Measurements from ENCODE around the gene DNAJC3. TPM values are rescaled to one million over a fixed set of nuclear protein-coding genes. Genes with fewer than 3 reads are reported as not detected.

The DNAJC3 gene
- polyA plus RNA-seq, 1 of the 3 experiments (the other 2 are of a cell fraction): 5.8 TPM

DNA sequence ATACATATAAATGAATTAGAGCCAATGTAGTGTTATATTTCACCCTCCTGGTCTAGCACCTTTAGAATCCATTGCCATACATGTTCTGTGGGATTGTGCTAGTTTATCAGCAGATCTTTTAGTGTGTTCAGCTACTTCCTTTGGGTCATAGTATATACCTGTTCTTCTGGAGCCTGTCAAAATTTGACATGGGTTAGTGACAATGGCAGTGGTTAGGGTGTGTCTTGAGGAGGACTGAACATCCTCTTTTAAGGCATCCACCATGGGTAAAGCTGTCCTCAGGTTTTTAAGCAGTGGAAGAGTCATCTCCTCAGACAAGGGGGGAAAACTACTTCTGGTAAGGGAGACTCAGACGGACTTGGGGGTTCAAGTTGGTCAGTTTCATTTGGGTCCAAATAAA is 29.4 kb downstream of the DNAJC3 start:
- Histone ChIP-seq H3K9ac (no peak overlapping the region), H3K4me1 (ENCODE audit: control insufficient read depth in 1 of 2, insufficient read depth in 2 of 2, low read depth in 1 of 2, low read length in 1 of 2) (no peaks in the 10 kb centered on the region), H3K9me3 (no peaks in the 10 kb centered on the region), H3K4me3 (ENCODE audit: low read depth in 2 of 2, low read length in 1 of 2) (no peak overlapping the region), H2AFZ (ENCODE audit: low read depth) (no peak overlapping the region), H3K9me2 (no peaks in the 10 kb centered on the region), H3K4me2 (no peak overlapping the region), H4K20me1 (ENCODE audit: insufficient read depth) (peaks cover 4% of the 10 kb centered on the region; the same call in 1 of the 2 replicates), H3K27ac (ENCODE audit: low read depth in 2 of 2, low read length in 1 of 2) (no peak overlapping the region), H3K27me3 (ENCODE audit: insufficient read depth) (no peaks in the 10 kb centered on the region), H3K36me3 (replicated peaks in 1 of 2; ENCODE audit: control insufficient read depth in 1 of 2, insufficient read depth in 2 of 2, low read length in 1 of 2) (peaks cover under 1 to 11% of the 10 kb centered on the region in 2 experiments), H3F3A (replicated peaks; ENCODE audit: insufficient read depth) (peaks cover 4% of the 10 kb centered on the region), H3K79me2 (ENCODE audit: insufficient read depth) (peaks cover 62% of the 10 kb centered on the region)
- CTCF ChIA-PET: interaction anchor here (1.9 to 3.7 kb wide), 2 partner anchors 29 to 128 kb away, joined by 4 to 13 read pairs; partner anchors contain the start of gene DNAJC3
- no peak for DNase-seq
- TF ChIP-seq RFX5 (IDR thresholded peaks at IDR 0.05; ENCODE audit: low read length) (no peak), ELF1 (IDR thresholded peaks at IDR 0.05) (no peak), TAF1 (IDR thresholded peaks at IDR 0.05; ENCODE audit: borderline replicate concordance, low read depth, low read length) (no peak)
- TF ChIP-seq, protein P1, sequence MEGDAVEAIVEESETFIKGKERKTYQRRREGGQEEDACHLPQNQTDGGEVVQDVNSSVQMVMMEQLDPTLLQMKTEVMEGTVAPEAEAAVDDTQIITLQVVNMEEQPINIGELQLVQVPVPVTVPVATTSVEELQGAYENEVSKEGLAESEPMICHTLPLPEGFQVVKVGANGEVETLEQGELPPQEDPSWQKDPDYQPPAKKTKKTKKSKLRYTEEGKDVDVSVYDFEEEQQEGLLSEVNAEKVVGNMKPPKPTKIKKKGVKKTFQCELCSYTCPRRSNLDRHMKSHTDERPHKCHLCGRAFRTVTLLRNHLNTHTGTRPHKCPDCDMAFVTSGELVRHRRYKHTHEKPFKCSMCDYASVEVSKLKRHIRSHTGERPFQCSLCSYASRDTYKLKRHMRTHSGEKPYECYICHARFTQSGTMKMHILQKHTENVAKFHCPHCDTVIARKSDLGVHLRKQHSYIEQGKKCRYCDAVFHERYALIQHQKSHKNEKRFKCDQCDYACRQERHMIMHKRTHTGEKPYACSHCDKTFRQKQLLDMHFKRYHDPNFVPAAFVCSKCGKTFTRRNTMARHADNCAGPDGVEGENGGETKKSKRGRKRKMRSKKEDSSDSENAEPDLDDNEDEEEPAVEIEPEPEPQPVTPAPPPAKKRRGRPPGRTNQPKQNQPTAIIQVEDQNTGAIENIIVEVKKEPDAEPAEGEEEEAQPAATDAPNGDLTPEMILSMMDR (IDR thresholded peaks at IDR 0.05): no peak
- POLR2A ChIA-PET: no interaction called here
- whole genome bisulfite sequencing (ENCODE audit: low lambda C conversion rate): 100% methylated on average over 1 of the region's 1 CpG

DNA sequence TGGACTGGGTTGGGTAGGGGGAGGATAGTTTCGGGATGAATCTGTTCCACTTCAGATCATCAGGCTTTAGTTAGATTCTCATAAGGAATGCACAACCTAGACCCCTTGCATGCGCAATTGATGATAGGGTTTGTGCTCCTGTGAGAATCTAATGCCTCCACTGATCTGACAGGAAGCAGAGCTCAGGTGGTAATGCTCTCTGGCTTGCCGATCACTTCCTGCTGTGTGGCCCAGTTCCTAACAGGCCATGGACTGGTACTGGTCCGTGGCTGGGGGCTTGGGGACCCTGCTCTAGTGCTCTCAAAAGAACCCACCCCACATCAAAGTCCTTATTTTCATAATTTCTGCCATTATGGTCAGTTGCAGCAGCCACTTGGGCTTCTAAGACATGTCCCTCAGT is 30.1 kb downstream of the DNAJC3 start:
- CTCF ChIA-PET: interaction anchor here (3.7 kb wide), 1 partner anchor 127 kb away, joined by 13 read pairs; no protein-coding TSS in a partner anchor
- POLR2A ChIA-PET: no interaction called here
- H3K9ac ChIP-seq: no peak overlapping the region

More for the DNA sequence above, 30.1 kb downstream of the DNAJC3 start:
- peaks cover 3 to 18% of the 10 kb centered on the region in 2 experiments for H3K36me3 ChIP-seq (replicated peaks in 1 of 2; ENCODE audit: control insufficient read depth in 1 of 2, insufficient read depth in 2 of 2, low read length in 1 of 2)
- H3F3A ChIP-seq (replicated peaks; ENCODE audit: insufficient read depth): peaks cover 4% of the 10 kb centered on the region
- no CpG with 5 or more reads among the region's 4 CpGs for WGBS (ENCODE audit: low lambda C conversion rate)
- H3K79me2 ChIP-seq (ENCODE audit: insufficient read depth): peaks cover 55% of the 10 kb centered on the region
- TF ChIP-seq TCF12 (IDR thresholded peaks at IDR 0.05): no peak
- TF ChIP-seq POLR2AphosphoS5 (IDR thresholded peaks at IDR 0.05; ENCODE audit: low read depth, low read length): no peak
- TF ChIP-seq, protein P2, sequence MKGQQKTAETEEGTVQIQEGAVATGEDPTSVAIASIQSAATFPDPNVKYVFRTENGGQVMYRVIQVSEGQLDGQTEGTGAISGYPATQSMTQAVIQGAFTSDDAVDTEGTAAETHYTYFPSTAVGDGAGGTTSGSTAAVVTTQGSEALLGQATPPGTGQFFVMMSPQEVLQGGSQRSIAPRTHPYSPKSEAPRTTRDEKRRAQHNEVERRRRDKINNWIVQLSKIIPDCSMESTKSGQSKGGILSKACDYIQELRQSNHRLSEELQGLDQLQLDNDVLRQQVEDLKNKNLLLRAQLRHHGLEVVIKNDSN (IDR thresholded peaks at IDR 0.05; ENCODE audit: borderline replicate concordance, low read depth): no peak
- no peak for TF ChIP-seq FOXJ3 (CRISPR knock-in tag; IDR thresholded peaks at IDR 0.05)
- TF ChIP-seq ELF1 (IDR thresholded peaks at IDR 0.05): no peak
- no peak for TF ChIP-seq RAD21 (IDR thresholded peaks at IDR 0.05; ENCODE audit: low read length)
- TF ChIP-seq GATA2 (CRISPR knock-in tag; IDR thresholded peaks at IDR 0.05): no peak
- TF ChIP-seq NFIC (IDR thresholded peaks at IDR 0.05; ENCODE audit: borderline replicate concordance): no peak
- no peak for TF ChIP-seq MEF2A (IDR thresholded peaks at IDR 0.05; ENCODE audit: borderline replicate concordance, low read depth)
- no peak for TF ChIP-seq YY1 (IDR thresholded peaks at IDR 0.05; ENCODE audit: low read depth)
- no peak for TF ChIP-seq RCOR1 (IDR thresholded peaks at IDR 0.05; ENCODE audit: low read length)
- no peak for TF ChIP-seq EZH2phosphoT487 (IDR thresholded peaks at IDR 0.05; ENCODE audit: borderline replicate concordance, low read depth)
- TF ChIP-seq IRF3 (IDR thresholded peaks at IDR 0.05; ENCODE audit: low read depth, low read length): no peak
- TF ChIP-seq USF2 (IDR thresholded peaks at IDR 0.05; ENCODE audit: borderline replicate concordance, low read depth, low read length): no peak
- H3K4me3 ChIP-seq (ENCODE audit: low read depth in 2 of 2, low read length in 1 of 2): no peak overlapping the region
- no peaks in the 10 kb centered on the region for H3K9me2 ChIP-seq
- H3K4me1 ChIP-seq (ENCODE audit: control insufficient read depth in 1 of 2, insufficient read depth in 2 of 2, low read depth in 1 of 2, low read length in 1 of 2): no peaks in the 10 kb centered on the region
- no peak overlapping the region for H3K27ac ChIP-seq (ENCODE audit: low read depth in 2 of 2, low read length in 1 of 2)
- no peak for DNase-seq
- no peak overlapping the region for H2AFZ ChIP-seq (ENCODE audit: low read depth)
- no peak overlapping the region for H3K4me2 ChIP-seq
- peaks cover 3% of the 10 kb centered on the region; the same call in 1 of the 2 replicates for H4K20me1 ChIP-seq (ENCODE audit: insufficient read depth)
- H3K9me3 ChIP-seq: no peaks in the 10 kb centered on the region
- no peaks in the 10 kb centered on the region for H3K27me3 ChIP-seq (ENCODE audit: insufficient read depth)
